ENCODE data around the gene LEFTY1.
"Not testable (repeated sequence)": the region's sequence is repeated elsewhere in the genome, so short reads cannot be mapped to it uniquely, and the experiment has no call there.

The LEFTY1 gene

GRCh38 chr1:225888289-225888897 is 553 bp downstream of the LEFTY1 start:
- Histone ChIP-seq H2AFZ (ENCODE audit: insufficient read depth, low read length, poor library complexity) (no peak overlapping the region), H2BK120ac (ENCODE audit: insufficient read depth, low read length, poor library complexity) (no peak overlapping the region), H3K9me3 (ENCODE audit: insufficient read depth, low read depth, low read length) (no peaks in the 10 kb centered on the region), H3K9ac (ENCODE audit: low read length) (no peak overlapping the region), H3K36me3 (ENCODE audit: control insufficient read depth in 1 of 2, insufficient read depth in 2 of 2, low read length in 2 of 2) (no peaks in the 10 kb centered on the region), H3K14ac (ENCODE audit: low read length) (no peak overlapping the region), H2AK5ac (ENCODE audit: low read length) (no peak overlapping the region), H3K18ac (ENCODE audit: low read length) (no peak overlapping the region), H3K4me3 (ENCODE audit: low read depth, low read length) (no peak overlapping the region), H3K23ac (ENCODE audit: low read length) (no peak overlapping the region), H4K8ac (ENCODE audit: low read depth, low read length) (no peak overlapping the region), H4K91ac (ENCODE audit: low read depth, low read length) (no peak overlapping the region), H3K4me2 (ENCODE audit: low read length) (no peak overlapping the region), H3K4ac (ENCODE audit: low read depth, low read length) (no peak overlapping the region), H2BK5ac (ENCODE audit: low read depth, low read length, poor library complexity) (no peak overlapping the region), H3K27ac (ENCODE audit: low read depth, low read length) (no peak overlapping the region), H3K27me3 (ENCODE audit: insufficient read depth, low read length) (no peaks in the 10 kb centered on the region), H4K12ac (ENCODE audit: low read depth, low read length) (no peak overlapping the region), H3K4me1 (ENCODE audit: control insufficient read depth in 1 of 2, insufficient read depth in 2 of 2, low read length in 2 of 2) (no peaks in the 10 kb centered on the region), H3K79me1 (ENCODE audit: low read length) (no peaks in the 10 kb centered on the region), H3K79me2 (ENCODE audit: control insufficient read depth, insufficient read depth, low read length, poor library complexity) (no peaks in the 10 kb centered on the region), H2BK12ac (ENCODE audit: low read length) (no peak overlapping the region)
- no peak for DNase-seq
- no CpG with 5 or more reads among the region's 18 CpGs for WGBS (ENCODE audit: extremely low coverage, insufficient coverage, insufficient read length)

GRCh38 chr1:225887554-225888288 is 1.2 kb downstream of the LEFTY1 start:
- not testable (repeated sequence) for H2AK5ac ChIP-seq (ENCODE audit: low read length); H3K4me1 ChIP-seq (ENCODE audit: control insufficient read depth in 1 of 2, insufficient read depth in 2 of 2, low read length in 2 of 2); H2BK120ac ChIP-seq (ENCODE audit: insufficient read depth, low read length, poor library complexity); H4K91ac ChIP-seq (ENCODE audit: low read depth, low read length); H3K27me3 ChIP-seq (ENCODE audit: insufficient read depth, low read length); H3K4me2 ChIP-seq (ENCODE audit: low read length); H4K12ac ChIP-seq (ENCODE audit: low read depth, low read length); H3K4ac ChIP-seq (ENCODE audit: low read depth, low read length); H3K18ac ChIP-seq (ENCODE audit: low read length); H3K9me3 ChIP-seq (ENCODE audit: insufficient read depth, low read depth, low read length); H2BK5ac ChIP-seq (ENCODE audit: low read depth, low read length, poor library complexity); H3K14ac ChIP-seq (ENCODE audit: low read length); H3K79me2 ChIP-seq (ENCODE audit: control insufficient read depth, insufficient read depth, low read length, poor library complexity); H3K79me1 ChIP-seq (ENCODE audit: low read length); DNase-seq; H3K9ac ChIP-seq (ENCODE audit: low read length); H3K36me3 ChIP-seq (ENCODE audit: control insufficient read depth in 1 of 2, insufficient read depth in 2 of 2, low read length in 2 of 2); H2AFZ ChIP-seq (ENCODE audit: insufficient read depth, low read length, poor library complexity); H4K8ac ChIP-seq (ENCODE audit: low read depth, low read length); H2BK12ac ChIP-seq (ENCODE audit: low read length); H3K4me3 ChIP-seq (ENCODE audit: low read depth, low read length); H3K23ac ChIP-seq (ENCODE audit: low read length); H3K27ac ChIP-seq (ENCODE audit: low read depth, low read length)
- WGBS (ENCODE audit: extremely low coverage, insufficient coverage, insufficient read length), result no CpG with 5 or more reads among the region's 56 CpGs

- no peak overlapping the region for H2AFZ ChIP-seq (ENCODE audit: insufficient read depth, low read length, poor library complexity)
- H2AK5ac ChIP-seq (ENCODE audit: low read length), result no peak overlapping the region
- peaks cover 4% of the 10 kb centered on the region for H3K79me2 ChIP-seq (ENCODE audit: control insufficient read depth, insufficient read depth, low read length, poor library complexity)
- H3K27ac ChIP-seq (ENCODE audit: low read depth, low read length), result no peak overlapping the region
- peaks cover 3 to 7% of the 10 kb centered on the region in 2 experiments for H3K4me1 ChIP-seq (ENCODE audit: control insufficient read depth in 1 of 2, insufficient read depth in 2 of 2, low read length in 2 of 2)
- H3K4me2 ChIP-seq (ENCODE audit: low read length), result no peak overlapping the region
- H3K27me3 ChIP-seq (ENCODE audit: insufficient read depth, low read length), result no peaks in the 10 kb centered on the region
- no peak overlapping the region for H3K14ac ChIP-seq (ENCODE audit: low read length)
- no peak overlapping the region for H2BK5ac ChIP-seq (ENCODE audit: low read depth, low read length, poor library complexity)
- H3K9me3 ChIP-seq (ENCODE audit: insufficient read depth, low read depth, low read length), result no peaks in the 10 kb centered on the region
- H3K18ac ChIP-seq (ENCODE audit: low read length), result no peak overlapping the region
- no peak overlapping the region for H3K9ac ChIP-seq (ENCODE audit: low read length)
- no peak overlapping the region for H3K23ac ChIP-seq (ENCODE audit: low read length)
- H4K91ac ChIP-seq (ENCODE audit: low read depth, low read length), result no peak overlapping the region
- no CpG with 5 or more reads among the region's 7 CpGs for WGBS (ENCODE audit: extremely low coverage, insufficient coverage, insufficient read length)
- no peaks in the 10 kb centered on the region for H3K36me3 ChIP-seq (ENCODE audit: control insufficient read depth in 1 of 2, insufficient read depth in 2 of 2, low read length in 2 of 2)
- no peak overlapping the region for H4K8ac ChIP-seq (ENCODE audit: low read depth, low read length)
- no peak overlapping the region for H2BK120ac ChIP-seq (ENCODE audit: insufficient read depth, low read length, poor library complexity)
- no peak overlapping the region for H3K4me3 ChIP-seq (ENCODE audit: low read depth, low read length)
- no peak overlapping the region for H3K4ac ChIP-seq (ENCODE audit: low read depth, low read length)
- no peak overlapping the region for H4K12ac ChIP-seq (ENCODE audit: low read depth, low read length)
- H2BK12ac ChIP-seq (ENCODE audit: low read length), result no peak overlapping the region
- peaks cover 10% of the 10 kb centered on the region for H3K79me1 ChIP-seq (ENCODE audit: low read length)
- no peak for DNase-seq
Measured at GRCh38 chr1:225887030-225887314, 2.0 kb downstream of the LEFTY1 start.

GRCh38 chr1:225886159-225887029 is 2.6 kb downstream of the LEFTY1 start:
- H4K12ac ChIP-seq (ENCODE audit: low read depth, low read length), result no peak overlapping the region
- DNase-seq, result no peak
- H2AFZ ChIP-seq (ENCODE audit: insufficient read depth, low read length, poor library complexity), result no peak overlapping the region
- no peak overlapping the region for H3K23ac ChIP-seq (ENCODE audit: low read length)
- H3K4me2 ChIP-seq (ENCODE audit: low read length), result no peak overlapping the region
- H3K27me3 ChIP-seq (ENCODE audit: insufficient read depth, low read length), result no peaks in the 10 kb centered on the region
- no peaks in the 10 kb centered on the region for H3K9me3 ChIP-seq (ENCODE audit: insufficient read depth, low read depth, low read length)
- WGBS (ENCODE audit: extremely low coverage, insufficient coverage, insufficient read length), result no CpG with 5 or more reads among the region's 19 CpGs
- H3K79me2 ChIP-seq (ENCODE audit: control insufficient read depth, insufficient read depth, low read length, poor library complexity), result peaks cover 7% of the 10 kb centered on the region
- H3K18ac ChIP-seq (ENCODE audit: low read length), result no peak overlapping the region
- no peak overlapping the region for H4K8ac ChIP-seq (ENCODE audit: low read depth, low read length)
- no peak overlapping the region for H3K14ac ChIP-seq (ENCODE audit: low read length)
- no peak overlapping the region for H3K4me3 ChIP-seq (ENCODE audit: low read depth, low read length)
- H3K4me1 ChIP-seq (ENCODE audit: control insufficient read depth in 1 of 2, insufficient read depth in 2 of 2, low read length in 2 of 2), result peaks cover 4 to 9% of the 10 kb centered on the region in 2 experiments
- H3K27ac ChIP-seq (ENCODE audit: low read depth, low read length), result no peak overlapping the region
- no peak overlapping the region for H4K91ac ChIP-seq (ENCODE audit: low read depth, low read length)
- H2AK5ac ChIP-seq (ENCODE audit: low read length), result no peak overlapping the region
- H3K36me3 ChIP-seq (ENCODE audit: control insufficient read depth in 1 of 2, insufficient read depth in 2 of 2, low read length in 2 of 2), result no peaks in the 10 kb centered on the region
- no peak overlapping the region for H2BK120ac ChIP-seq (ENCODE audit: insufficient read depth, low read length, poor library complexity)
- H3K79me1 ChIP-seq (ENCODE audit: low read length), result peaks cover 15% of the 10 kb centered on the region
- no peak overlapping the region for H3K9ac ChIP-seq (ENCODE audit: low read length)
- H2BK12ac ChIP-seq (ENCODE audit: low read length), result no peak overlapping the region
- H2BK5ac ChIP-seq (ENCODE audit: low read depth, low read length, poor library complexity), result no peak overlapping the region
- no peak overlapping the region for H3K4ac ChIP-seq (ENCODE audit: low read depth, low read length)
